ENCODE data around the gene CYP2D6. TPM values are rescaled to one million over a fixed set of nuclear protein-coding genes. Genes with fewer than 3 reads are reported as not detected.
A peak's percentile ranks its signal among the peaks of the same experiment; 100 is the strongest.

CYP2D6 gene
- total RNA-seq, 1 experiment from 2014 or later: not detected

DNA sequence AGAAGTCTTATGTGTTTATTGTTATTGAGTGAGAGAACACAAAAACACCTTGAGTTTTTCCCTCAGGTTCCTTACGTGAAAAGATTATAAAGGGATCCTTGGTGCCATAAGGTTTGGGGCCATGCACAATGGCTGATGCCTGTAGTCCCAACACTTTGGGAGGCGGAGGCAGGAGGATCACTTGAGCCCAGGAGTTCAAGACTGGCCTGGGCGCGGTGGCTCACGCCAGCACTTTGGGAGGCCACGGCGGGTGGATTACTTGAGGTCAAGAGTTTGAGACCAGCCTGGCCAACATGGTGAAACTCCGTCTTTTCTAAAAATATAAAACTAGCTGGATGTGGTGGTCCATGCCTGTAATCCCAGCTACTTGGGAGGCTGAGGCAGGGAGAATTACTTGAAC lies 45.7 kb downstream of the CYP2D6 start:
- no peak for DNase-seq (ENCODE audit: low read depth)

DNA sequence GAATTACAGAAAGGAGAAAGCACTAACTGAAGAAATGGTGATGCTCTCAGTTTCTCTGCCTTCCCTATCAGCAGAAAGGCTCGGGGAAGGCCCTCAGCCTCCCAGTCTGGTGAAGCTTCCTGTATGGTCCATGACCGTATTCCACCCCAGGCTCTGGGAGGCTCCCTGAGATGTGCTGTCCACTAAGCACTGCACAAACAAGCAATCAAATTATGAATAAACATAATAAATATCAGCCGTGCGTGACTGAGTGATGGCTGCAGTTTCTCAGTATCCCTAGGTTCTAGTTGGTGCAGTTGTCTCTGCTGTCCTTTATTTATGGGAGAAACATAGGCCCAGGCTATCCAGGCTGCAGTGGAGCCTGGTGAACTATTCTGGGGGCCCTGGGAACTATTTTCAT lies 47.5 kb downstream of the CYP2D6 start:
- no peak for DNase-seq (ENCODE audit: low read depth)

DNA sequence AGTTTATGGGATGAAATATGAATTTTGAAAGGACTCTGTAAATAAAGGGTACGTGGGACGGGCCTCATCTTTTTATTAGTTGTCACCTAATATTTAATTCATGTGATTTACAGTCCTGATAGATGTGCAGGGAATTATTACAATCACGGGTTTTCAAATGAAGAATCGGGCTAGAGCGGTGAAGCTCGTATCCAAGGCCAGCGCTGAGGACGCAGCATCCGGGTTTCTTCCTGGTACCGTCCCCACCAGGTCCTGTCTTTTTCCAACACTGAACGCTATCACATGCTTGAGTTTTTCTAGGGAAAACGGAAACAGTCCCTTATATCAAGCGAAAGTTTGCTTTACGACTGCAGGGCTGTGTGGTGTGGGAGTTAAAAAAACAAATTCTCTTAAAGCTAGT lies 50.3 kb downstream of the CYP2D6 start:
- DNase-seq (ENCODE audit: low read depth): peak; percentile 17

- DNase-seq (ENCODE audit: low read depth): peak; percentile 96
Measured at GRCh38 chr22:42079319-42080251, 51.0 kb downstream of the CYP2D6 start, which contains the start of gene SMDT1. Gene SMDT1 (plus strand): TSS chr22:42079700. CDS start chr22:42079769, 69 bp downstream.

DNA sequence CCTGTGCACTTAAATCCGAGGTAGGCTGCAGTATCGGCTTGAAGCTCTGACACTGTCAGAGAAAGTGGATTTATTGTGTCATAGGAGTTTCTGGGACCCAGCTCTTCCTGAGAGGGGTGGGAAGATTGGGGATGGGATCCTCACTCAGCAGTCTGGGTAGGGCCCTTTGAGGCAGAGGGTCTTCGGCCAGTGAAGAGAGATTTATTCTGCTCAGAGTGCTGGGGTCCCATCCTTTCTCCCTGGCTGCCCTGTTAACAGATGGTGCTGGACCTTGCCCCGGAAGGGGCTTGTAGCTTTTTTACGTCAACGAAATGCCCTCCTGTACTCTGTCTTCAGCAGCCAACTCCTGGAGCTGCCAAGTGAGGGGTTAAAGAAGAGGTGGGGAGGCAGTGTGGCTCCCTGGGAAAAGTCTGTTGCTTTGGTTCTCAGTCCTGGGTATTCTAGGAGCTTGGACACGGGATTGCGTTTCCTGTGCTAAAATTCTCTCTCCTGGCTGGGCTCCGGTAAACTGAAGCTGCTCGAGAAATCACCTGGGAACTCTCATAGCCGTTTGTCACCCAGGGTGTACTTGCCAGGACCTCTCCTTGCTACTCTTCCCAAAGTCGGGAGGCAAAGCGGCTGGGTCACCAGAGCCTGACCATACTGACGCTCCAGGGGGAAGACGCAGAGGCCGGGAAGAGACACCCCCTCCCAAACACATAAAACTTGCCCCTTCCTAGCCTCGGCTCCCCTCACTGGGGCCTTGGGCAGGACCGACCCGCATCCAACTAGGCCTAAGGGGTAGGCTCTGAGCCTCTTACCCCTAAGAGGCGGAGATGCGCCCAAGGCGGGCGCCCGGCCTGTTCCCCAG lies 51.9 kb downstream of the CYP2D6 start:
- no peak for DNase-seq (ENCODE audit: low read depth)

GRCh38 chr22:42077486-42078125 lies 53.0 kb downstream of the CYP2D6 start:
- DNase-seq (ENCODE audit: low read depth): no peak

DNA sequence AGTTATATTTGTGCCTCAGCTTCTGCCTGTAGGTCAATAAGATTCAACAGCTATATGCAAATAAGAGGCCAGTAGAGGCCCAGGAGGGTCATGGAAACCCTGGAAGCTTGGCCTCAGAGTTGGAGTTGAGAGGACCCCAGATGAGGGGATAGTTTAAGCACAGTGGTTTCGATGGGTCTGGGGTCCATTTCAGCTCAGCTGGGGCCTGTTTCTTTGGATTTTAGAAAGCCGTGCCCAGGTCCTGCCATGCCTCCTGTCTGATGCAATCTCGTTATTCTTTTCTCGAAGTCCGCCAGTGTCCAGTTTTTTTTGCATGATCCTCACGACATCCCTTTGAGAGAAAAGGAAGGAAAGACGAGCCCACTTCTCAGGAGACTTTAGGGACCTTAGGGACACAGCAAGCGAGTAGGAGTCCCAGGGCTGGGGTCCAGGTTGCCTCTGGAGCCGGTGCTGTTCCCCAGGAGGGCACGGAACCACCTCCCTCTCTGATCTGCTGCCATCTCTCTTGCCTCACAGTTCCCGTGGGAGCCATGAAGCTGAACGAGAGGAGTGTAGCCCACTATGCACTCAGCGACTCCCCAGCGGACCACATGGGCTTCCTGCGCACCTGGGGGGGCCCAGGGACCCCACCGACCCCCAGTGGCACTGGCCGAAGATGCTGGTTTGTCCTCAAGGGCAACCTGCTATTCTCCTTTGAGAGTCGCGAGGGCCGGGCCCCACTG lies 53.7 kb downstream of the CYP2D6 start:
- no peak for DNase-seq (ENCODE audit: low read depth)

Other genes with a start within 250 kb of the CYP2D6 start
- gene SHISA8, start 215.7 kb downstream of the CYP2D6 start, total RNA-seq (2014; rRNA removed; shearing (Covaris generic)): not detected in 2 replicates
- 0.05 and 0.10 TPM in 2 replicates for gene TNFRSF13C, start 204.0 kb downstream of the CYP2D6 start, total RNA-seq (2014; rRNA removed; shearing (Covaris generic))
- gene CENPM, start 183.7 kb downstream of the CYP2D6 start, total RNA-seq (2014; rRNA removed; shearing (Covaris generic)): 47.5 and 62.8 TPM in 2 replicates
- gene SEPTIN3, start 161.4 kb downstream of the CYP2D6 start, total RNA-seq (2014; rRNA removed; shearing (Covaris generic)): 0.05 and 0.17 TPM in 2 replicates
- gene WBP2NL, start 132.0 kb downstream of the CYP2D6 start, total RNA-seq (2014; rRNA removed; shearing (Covaris generic)): 0.54 TPM in 1 of 2 replicates, not detected in the other
- 19.6 and 25.7 TPM in 2 replicates for gene NAGA, start 60.0 kb downstream of the CYP2D6 start, total RNA-seq (2014; rRNA removed; shearing (Covaris generic))
- 0.17 and 0.42 TPM in 2 replicates for gene PHETA2, start 56.6 kb downstream of the CYP2D6 start, total RNA-seq (2014; rRNA removed; shearing (Covaris generic))
- gene SMDT1, start 51.1 kb downstream of the CYP2D6 start, total RNA-seq (2014; rRNA removed; shearing (Covaris generic)): 4.7 and 6.1 TPM in 2 replicates
- gene NDUFA6, start 40.0 kb downstream of the CYP2D6 start, total RNA-seq (2014; rRNA removed; shearing (Covaris generic)): 83.4 and 97.2 TPM in 2 replicates
- 17.4 and 21.1 TPM in 2 replicates for gene TCF20, start 139.8 kb upstream of the CYP2D6 start, total RNA-seq (2014; rRNA removed; shearing (Covaris generic))

Data from M059J (cell line).